NCI-H146 treated with DMSO at 0.1 percent for 48 hours (cell line): ENCODE measurements around the gene COL21A1.

Experiments used
- DNase-seq: peaks from one replicate; lab custom pipeline; 2025; ENCODE audit not compliant: unreplicated experiment; lab: John Stamatoyannopoulos, UW

COL21A1 gene

DNA sequence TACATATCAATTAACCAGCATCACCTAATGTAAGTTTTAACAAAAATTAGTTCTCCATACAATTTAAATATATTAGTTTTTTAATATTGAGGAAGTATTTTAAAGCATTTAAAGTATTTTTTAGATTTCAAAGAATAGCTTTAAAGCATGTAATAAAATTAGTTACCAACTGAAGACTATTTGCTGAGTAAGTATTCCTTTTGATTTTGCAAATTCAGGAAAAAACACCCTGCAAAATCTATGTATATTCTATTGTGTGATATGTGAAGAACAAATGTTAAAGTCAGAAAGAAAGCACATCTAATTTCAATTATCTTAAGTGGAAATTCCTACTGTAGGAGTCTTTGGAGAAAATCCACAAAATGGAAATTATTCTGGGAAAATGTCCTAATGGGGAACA lies 107.3 kb downstream of the COL21A1 start:
- DNase-seq = no peak

DNA sequence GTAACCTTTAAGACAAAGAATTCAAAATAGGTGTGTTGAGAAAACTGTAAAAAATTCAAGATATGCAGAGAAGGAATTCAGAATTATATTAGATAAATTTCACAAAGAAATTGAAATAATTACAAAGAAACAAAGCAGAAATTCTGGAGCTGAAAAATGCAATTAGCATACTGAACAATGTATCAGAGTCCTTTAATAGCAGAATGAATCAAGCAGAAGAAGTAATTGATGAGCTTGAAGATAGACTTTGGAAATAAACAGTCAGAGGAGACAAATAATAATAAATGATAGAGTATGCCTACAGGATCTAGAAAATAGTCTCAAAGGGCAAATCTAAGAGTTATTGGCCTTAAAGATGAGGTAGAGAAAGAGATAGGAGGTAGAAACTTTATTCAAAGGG lies 131.7 kb downstream of the COL21A1 start:
- DNase-seq = no peak

DNA sequence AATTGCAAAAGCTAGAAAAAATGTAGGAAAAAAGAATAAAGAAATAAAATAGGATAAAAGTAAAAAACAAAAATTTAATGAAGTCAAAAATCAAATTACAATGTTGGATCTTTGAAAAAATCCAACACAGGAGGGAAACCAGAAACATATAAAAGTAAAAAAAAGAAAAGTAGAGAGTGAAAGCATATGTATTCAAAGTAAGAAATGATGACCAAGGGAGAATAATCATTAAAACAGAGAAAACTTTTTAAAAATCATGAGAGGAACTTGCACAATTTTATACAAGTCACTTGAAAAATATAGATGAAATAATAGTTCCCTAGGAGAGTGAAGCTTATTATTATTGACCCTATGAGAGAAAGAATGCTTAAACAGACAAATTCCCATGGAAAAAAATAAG lies 138.2 kb downstream of the COL21A1 start:
- DNase-seq = no peak

DNA sequence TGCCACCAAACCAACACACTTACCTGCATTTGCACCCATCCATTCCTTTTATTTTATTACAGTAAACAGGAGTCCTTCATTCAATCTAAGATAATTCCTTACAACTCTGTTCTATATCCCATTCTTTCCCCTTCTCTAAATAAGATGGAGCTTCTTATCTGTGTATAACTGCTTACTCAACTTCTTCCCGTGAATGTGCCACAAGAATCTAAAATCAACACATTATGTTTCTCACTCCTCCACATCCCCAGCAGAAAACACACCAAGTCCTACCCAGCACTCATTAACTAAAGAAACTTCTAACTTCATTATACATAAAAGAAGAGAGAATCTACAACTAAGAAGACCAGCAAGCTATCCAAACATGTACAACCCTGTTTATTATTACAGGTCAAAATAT lies 141.1 kb downstream of the COL21A1 start:
- no peak for DNase-seq

DNA sequence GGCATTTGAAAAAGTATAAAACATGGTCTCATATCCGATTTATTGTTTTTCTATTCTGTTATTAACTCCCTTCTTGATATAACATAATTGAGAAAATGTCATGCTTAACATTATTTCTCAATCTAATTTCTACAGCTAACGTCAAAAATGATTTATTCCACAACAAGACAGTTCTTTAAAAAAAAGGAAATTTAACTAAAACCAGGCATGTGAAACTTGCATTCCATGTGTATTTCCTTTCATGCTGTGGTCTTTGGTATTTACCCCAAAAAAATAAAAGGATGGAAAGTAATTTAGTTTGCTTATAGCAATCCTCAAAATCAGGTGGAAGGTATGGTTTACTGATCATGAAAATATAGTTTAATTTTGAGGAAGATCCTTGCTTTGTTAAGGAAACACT lies 142.8 kb downstream of the COL21A1 start:
- no peak for DNase-seq

DNA sequence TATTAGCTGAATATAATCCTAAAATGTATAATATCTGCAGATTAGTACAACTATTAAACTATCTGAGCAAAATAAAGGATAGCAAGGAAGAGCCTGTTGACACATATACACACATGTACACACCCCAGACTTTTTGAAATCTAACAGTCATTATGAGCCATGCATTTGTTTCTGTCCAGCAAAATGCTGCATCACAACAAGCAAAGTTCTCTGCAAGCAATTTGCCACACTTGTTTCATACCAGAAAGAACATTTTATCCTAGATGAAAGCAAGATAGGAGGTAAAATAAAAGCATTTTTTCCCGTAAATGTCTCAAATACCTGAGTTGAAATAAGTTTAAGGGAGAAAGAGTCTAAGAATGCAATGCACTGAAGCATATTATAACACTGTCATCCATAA lies 145.2 kb downstream of the COL21A1 start:
- DNase-seq = no peak

DNA sequence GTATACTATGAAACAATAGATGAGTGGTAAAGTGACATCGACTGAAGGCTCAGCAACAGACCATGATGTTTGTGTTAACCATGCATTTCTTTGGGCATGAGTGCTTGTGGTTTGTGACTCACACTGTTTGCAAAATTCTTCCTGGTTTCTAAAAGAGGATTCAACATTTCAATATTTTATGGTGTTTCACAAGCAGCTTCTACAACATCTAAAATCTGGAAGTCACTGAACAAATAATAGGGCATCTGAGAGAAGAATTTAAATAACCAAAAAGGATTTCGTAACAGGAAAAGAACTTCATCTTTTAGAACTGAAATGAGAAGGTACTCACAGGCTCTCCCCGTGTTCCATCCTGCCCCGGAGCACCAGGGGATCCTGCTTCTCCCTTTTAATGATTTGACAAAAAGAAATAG lies 146.2 kb downstream of the COL21A1 start:
- no peak for DNase-seq

DNA sequence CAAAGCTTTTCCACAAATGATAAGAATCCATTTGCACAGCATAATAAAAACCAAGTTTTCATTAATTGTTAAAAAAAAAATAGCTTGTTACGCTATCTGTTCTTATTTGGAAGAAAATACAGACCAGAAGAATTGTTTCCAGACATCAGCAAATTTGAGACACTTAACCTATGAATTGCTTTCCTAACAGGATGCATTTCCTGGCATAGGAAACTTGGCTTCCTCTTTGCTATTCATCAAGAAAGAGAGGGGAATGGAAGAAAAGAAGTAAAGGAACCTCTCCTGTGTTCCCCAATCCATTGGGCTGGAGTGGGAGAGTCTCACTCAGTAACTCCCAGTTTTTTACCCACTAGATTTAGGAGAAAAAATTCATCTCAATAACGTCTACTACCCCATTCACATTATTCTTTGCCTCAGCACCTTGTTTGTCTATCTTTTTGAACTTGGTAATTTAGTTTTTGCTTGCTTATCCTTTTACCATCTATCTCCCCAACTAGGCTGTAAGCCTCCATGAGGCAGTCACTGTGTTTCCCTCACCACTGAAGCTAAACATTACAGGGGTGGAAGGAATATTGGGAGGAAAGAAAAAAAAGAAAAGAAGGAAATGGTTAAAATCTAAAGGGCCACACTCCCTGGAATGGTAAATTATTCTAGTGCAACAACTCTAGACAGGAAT lies 150.3 kb downstream of the COL21A1 start:
- no peak for DNase-seq

DNA sequence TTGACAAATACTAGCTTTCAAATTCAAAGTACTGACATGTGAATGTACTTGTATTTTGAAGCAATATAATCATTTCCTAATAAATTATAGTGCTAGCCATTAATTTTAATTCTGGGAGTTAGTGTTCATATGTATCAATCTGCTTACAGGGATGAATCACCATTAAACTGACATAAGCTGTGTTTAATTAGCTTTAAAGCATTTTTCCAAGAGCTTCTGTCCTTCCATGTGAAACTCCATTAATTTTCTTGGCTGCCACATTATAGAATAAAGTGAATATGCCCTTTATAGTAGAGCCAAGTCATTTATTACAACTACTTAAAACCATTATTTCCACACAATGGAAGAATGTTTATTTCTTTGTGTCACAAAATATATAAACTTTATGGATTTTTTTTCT lies 150.8 kb downstream of the COL21A1 start:
- DNase-seq = no peak

DNA sequence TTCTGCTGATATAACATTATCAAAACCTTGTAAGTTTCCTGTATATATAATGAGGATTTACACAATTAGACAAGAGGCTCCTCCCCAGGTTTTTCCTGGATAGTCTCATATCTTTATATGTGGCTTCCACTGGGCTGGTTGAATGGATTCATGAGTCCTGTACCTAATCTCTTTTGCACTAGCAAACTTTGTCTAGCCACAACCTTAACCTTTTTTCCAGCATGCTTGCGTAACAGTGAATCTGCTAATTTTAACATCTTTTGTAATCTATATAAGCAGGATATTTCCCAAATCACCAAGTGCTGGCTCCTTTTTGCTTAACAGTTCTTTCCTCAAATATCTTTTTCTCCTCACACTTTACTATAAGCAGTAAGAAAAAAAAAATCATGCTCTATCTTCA lies 153.6 kb downstream of the COL21A1 start:
- DNase-seq = no peak

DNA sequence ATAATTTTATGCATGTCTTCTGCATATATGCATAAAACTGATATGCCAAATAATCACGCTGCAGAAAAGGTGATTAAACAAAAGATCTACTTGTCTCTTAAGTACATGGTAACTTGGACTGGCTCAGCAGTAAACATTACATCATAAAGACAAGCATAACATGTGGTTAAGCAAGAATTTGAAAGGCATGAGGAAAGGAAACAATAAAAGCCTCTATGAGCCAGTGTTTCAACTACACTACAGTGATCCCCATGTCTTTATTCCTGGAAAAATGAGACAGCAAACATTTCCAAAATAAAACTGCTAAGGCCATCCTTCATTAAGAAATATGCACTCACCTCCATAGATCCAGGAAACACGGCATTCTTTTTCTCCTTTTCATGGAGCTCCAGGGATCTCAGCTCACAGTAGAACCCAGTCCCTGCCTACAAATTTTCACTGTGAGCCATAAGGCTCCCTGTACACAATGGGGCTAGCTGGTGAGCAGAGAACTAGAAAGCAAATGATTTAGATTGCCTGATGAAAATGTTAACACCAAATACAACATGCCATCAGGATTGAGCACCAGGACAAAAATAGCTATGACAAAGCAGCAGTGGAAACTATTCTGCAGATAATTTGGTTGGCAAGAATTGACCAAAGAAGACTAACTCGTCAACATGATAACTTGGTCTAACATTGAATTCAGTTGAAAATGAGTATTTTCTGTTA lies 156.1 kb downstream of the COL21A1 start:
- no peak for DNase-seq

DNA sequence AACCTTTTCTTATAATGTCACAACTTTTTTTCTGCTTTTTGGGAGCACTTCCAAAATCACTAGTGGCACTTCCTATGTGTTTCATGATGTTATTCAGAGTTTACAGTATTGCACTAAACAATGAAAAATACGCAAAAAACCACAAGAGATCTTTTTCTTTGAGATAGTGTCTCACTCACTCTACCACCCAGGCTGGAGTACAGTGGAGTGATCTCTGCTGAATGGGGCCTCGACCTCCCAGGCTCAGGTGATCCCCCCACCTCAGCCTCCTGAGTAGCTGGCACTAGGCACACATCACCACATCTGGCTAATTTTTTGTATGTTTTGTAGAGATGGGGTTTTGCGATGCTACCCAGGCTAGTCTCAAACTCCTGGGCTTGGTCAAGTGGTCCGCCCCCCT lies 158.7 kb downstream of the COL21A1 start:
- no peak for DNase-seq

DNA sequence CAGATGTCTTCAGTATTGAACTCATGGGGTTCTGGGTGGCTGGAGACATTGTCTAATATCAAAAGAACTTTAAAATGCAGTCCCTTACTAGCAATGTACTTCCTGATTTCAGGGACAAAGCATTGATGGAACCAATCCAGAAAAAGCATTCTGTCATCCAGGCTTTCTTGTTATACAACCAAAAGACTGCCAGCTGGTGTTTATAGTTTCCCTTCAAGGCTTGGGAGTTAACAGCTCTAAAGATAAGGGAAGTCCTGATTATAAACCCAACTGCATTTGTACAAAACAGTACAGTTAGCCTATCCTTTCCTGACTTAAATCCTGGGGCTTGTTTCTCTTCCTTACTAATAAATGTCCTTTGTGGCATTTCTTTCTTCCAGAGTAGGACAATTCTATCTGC lies 160.0 kb downstream of the COL21A1 start:
- DNase-seq = no peak

DNA sequence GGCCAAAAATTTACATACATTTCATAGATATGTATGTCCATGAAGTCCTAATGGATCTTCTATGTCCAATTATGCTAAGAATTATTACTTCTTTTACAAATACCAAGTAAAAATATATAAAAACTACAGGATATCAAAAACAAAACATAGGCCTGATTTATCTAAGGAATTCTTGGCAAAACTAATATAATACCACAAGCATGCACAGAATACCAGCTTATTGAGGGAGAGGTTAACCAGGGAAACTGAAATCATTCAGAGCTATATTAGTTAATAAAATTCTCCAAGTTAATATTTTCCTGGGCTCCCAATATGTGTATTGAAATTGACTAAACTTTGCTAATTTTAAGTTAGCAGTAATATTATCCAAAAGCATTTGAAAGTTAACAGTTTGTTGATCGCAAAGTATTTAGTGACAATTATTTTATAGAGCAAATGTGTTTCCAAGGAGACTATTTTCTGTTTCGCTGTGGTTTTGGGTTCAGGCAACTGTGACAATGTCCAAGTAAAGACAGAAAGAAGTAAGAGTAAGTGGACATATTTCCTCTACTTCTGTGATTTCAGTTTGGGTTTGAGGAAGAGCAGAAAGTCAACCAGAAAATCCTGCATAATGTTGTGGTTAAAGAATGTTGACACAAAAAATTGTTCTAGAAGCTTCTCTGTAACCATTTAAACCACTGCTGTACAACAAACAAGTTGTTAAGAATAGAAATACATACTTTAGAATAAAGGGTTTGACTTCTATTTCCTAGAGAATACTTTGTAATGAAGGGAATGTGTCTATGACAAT lies 167.4 kb downstream of the COL21A1 start:
- no peak for DNase-seq

DNA sequence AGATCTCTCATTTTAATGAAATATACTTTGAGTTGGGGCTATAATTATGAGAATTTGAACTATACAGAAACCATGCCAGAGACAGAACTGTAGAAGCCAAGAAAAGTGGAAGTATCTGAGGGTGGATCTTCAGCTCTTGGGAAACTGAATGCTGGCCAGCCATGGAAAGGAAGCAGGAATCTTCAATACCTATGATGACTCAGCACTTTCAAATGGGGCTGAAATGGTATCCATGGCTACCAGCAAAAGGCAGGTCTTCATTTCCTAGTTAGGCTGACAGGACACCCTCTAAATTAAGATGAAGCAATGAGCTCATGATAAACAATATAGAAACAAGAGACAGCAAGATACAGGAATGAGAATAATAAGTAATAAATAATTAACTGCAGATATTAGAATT lies 171.3 kb downstream of the COL21A1 start:
- no peak for DNase-seq

DNA sequence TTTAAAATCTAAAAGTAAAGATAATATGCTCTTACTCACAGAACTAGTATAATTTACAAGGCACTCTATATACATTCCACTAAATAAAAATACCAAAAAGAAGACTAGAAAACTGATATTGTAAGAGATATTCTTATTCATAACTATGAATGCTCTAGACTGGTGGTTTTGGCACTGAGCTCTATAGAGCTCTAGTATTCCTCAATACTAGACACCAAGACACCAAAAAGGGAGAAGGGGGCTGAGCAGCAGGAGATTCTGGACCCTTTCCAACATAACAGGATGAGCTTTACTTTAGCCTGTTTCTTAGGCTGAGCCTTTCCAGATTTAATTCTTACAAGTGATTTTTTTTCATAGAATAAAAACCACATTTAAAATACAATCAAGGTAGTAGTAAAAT lies 173.6 kb downstream of the COL21A1 start:
- DNase-seq = no peak

DNA sequence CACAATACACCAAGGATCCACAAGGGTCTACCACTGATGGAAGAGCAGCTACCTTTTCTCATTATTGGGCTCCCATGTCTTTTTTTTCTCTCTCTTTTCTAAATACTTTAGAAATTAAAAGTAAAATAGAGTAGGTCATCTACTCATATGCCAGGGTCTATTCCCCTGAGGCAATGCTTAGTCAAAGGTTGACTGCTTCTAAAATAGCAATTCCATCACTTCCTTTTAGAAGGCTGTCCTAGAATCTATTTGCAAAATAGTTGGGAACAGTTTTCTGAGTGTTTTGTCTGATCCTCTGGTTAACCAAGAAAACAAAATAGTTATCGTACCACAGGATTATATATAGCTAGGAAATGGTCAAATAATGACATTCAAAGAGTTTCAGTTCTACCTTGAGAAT lies 174.1 kb downstream of the COL21A1 start:
- DNase-seq = no peak

DNA sequence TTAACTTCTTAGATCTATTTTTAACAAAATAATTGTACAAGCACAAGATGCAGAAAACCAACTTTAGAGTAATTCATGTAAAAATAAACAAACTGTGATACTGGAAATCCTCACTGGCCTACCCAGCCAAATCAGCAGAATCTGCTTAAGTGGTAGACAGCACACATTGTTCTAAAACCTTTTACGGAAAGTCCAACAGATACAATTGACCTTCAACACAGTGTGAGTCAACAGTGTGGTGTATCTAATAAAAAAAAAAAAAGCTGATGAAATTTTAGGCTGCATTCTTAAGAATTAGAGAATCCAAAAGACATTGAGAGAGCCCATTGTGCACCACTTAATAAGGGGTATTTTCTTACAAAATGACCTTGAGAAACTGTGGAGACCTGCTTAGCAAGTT lies 174.5 kb downstream of the COL21A1 start:
- no peak for DNase-seq

DNA sequence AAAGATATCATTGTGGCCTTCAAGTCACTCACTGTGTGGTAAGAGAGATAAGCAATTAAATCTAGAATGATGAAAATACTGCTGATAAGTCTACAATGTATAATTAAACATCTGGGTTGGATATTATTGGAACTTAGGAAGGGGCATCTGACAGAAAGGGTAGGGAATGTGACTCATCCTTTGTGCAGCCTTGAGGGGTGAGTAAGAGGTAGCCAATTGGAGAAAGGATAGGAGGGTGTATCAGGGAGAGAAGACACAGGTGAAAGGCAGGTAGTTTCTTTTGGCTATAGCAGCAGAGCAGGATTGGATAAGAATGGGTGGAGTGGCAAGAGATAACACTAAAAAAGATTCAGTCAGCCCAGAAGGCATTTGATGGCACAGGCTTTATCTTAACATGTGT lies 182.0 kb downstream of the COL21A1 start:
- no peak for DNase-seq

DNA sequence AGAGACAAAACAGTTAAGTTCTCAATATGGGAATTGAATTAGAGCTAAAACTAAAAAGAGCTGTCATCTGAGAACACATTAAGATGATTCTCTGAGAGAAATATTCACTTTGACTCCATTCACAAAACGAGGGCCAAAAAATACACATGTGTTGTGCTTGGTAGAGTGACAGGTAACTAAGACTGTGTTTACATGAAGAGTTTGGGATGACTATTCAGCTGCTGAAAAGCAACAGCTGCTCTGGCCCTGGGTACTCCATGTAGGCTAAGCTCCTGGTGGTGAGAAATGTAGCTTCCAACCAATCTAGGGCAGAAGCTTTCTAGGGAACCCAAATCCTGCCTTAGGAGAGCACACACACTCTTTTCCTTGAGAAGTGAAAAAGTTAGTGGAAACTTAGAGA lies 184.5 kb downstream of the COL21A1 start:
- DNase-seq = no peak

DNA sequence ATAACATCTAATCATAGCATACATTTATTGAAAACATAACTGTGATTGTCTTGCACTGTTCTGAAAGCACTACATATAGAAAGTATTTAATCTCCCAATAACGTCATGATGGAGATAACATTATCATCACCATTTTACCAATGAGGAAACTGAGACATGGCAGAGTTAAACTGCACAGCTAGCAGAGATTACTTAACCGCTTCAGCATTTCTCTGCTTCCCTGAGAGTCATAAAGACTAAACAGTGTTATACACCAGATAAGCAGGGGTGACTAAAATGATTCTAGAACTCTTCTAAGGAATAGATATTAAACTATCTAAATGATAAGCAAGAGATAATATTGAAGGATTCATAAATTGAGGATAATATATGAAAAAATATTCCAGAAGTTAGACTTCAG lies 188.7 kb downstream of the COL21A1 start:
- no peak for DNase-seq

DNA sequence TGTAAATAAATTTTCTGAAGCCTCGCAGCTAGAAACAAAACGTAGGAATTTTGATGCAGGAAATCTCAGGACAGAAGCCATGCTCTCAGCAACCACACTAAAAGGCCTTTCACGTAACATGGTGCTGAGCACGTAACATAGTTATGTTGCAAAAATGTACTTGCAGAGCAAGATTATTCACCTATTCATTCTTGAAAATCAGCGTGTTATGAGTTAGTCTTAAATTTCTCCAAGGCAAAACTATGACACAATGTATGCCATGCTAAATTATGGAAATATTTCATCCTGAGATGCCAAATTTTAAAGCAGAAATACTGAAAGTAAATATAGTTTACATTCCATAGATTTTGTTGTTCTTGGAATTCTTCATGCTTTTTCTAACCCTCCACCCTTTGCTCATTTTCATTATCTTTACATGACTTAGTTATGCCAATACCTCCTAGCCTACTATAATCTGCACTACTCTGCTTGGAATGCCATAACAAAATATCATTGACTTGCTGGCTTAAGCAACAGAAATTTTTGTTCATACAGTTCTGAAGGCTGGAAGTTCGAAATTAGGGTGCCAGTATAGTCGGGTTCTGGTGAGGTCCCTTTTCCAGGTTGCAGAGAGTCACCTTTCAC lies 192.2 kb downstream of the COL21A1 start:
- DNase-seq = no peak
